Inferior parietal cortex (tissue), 1 donor: Measurements from ENCODE around the gene SLC12A2.

Experiments
- DNase-seq: peaks from one replicate; pipeline ENCODE4 v3.0.0-alpha.2; 2016; ENCODE audit errors: extremely low spot score

Gene SLC12A2

DNA sequence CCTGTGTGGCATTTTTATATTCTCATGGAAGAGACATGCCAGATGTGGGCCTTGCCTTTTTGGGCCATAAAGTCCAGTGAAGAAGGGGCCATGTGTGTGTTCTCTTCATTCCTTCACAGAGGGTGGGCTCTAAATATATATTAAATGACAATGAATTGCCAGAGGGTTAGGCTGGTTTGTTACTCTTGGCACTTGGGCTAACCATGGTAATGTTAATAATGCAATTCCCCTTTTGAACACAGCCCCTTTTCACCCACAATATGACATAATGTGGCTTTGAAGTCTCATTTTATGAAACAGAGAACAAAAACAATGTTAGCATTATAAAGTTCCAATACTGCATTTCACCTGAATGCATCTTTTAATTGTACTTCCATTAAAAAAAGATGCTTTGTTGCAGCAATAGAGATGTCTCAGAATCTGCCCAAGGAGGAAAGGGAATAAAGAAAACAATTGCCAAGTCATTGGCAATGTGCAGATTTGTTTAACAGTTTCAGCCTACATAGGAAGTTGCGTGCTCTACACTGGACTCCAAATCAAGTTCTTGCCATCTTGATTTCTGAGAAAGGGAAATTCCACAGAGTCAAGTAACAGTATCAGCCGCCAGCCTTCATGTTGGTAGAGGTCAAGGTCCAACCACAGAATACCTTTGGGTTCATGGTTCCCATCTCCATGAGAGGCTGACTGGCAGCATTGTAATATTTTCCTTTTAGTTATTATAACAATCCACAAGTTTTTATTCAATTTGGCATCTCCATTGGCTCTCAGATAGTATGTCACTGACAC is 141.9 kb downstream of the SLC12A2 start:
- DNase-seq: no peak

DNA sequence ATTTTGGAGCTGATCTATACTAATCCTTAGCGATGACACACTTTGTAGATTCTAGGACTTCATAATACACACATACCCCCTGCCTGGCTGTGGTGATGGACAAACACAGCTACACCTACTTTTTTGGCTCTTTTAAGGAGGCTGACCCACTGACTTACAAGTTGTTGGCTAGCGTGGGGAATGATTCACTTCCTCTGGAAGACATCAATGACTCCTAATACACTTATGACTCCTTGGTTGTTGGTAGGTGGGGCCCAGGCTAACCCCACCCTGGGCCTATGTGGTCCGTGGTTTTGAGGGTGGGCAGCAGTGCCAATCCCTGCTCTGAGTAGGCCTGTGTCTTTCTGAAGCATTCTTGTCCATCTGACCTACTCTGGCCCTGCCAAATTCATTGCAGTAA is 144.4 kb downstream of the SLC12A2 start:
- no peak for DNase-seq

DNA sequence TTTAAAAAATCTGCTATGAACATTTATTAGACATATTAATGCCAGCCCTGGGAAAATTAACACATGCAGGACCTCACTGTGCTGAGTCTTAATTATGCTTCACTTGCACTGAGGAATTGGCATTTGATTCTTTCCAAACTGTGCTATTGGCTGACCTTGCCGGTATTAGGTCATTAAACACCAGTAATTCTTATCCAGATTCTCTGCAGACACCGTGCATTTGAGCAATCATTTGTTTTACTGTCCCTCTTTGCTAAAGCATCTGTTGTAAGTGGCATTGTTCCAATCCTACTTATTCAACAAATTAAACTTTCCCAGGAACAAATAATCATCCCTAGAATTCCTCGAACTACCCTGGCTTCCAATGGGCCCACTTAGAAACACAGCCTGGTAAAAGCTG is 145.0 kb downstream of the SLC12A2 start:
- no peak for DNase-seq

DNA sequence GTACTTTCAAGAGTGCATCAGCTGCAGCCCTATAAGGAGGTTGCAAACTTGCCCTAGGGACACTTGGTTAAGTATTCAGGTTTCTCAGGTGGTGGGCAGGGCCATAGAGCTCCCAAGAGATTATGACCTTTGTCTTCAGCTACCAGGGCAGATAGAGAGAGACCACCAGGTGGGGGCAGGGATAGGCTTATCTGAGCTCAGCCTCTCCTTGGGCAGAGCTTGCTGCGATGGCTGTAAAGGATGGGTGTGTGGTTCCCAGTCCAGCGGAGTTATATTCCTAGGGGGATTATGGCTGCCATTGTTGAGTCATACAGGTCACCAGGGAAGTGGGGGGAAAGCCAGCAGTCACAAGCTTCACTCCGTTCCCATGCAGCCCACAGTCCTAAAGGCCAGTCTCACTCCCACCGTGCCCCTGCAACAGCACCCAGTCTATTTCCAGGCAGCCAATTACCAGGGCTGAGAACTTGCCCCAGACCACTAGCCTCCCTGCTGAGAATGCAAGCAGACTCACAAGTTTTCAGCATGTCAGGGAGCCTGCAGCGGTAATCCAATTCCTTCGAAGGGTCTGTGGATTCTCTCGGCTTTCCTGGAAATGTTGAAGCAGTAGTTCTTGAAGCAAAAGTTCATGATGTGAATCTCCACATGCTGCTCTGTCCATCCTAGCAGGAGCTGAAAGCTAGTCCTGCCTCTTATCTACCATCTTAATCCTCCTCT is 151.5 kb downstream of the SLC12A2 start:
- no peak for DNase-seq

DNA sequence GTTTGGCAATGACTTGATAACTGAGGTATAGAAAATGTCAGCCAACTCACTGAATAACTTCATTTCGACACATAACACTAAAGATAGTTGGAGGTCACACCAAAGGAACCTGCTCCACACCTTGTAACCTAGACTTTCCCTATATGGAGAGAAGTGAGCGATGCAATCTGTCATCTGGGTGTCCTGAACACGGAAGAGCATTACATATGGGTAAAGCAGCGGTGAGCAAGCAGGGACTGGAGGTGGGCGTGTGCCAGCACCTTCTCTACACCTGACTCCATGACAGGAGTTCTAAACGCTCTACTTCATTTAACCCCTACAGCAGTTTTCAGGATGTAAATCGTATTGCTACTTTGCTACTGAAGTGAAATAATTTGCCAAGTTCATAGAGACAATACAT is 152.8 kb downstream of the SLC12A2 start:
- DNase-seq: no peak

DNA sequence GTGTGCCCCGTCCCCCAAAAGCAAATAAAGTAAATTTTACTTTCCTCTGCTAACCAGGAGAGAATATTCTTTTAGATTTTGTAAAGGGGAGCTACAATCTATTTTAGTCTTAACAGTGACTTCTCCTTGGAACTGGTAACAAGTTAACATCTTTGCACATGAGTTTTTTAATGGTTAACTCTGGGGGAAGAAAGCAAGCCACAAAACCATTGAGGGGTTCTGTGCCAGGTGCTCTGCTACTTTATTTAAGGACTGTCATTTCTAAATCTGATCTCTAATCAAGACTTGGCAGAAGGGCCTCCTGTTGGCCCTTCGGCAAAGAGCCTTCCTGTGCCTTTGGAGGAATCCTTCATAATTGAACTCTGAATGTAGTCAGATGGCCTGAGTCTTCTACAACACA is 153.4 kb downstream of the SLC12A2 start:
- DNase-seq: no peak

DNA sequence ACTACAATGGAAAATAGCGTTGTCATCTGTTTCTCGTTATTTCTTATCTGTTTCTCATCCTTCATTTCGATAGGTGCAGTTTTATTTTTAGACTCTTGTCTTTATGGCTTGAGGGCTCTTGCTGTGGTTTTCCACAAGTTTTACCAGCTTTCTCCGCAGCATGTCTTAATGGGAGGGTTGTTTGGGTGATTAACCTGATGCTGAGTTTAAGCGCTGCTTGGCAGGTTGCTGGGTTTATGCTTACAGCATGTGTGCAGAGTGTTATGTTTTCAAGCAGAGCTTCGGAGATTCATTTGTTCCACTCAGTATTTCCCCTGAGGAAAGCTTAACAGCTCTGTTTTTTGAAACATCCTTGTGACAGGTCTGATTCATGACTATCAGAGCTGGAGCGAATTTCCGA is 154.0 kb downstream of the SLC12A2 start:
- DNase-seq: no peak
